MM.1S (cell line): ENCODE data around the gene INTS11.

Source experiments
- DNase-seq: peaks from one replicate; pipeline ENCODE4 v3.0.0-alpha.2; 2015
- H2AFZ ChIP-seq: fragments of 300-600 bp; sonication (generic); 2 replicates; pipeline ENCODE4 v1.6.0; 2016; ENCODE audit warnings: antibody characterized with exemption, low read length
- H3F3A ChIP-seq: fragments of 300-600 bp; sonication (generic); 2 replicates; pipeline ENCODE4 v1.6.1; 2016; ENCODE audit warnings: mild to moderate bottlenecking, antibody characterized with exemption, low read length, moderate library complexity, mixed read lengths; ENCODE audit not compliant: insufficient read depth
- H3K27ac ChIP-seq: fragments of 300-600 bp; sonication (generic); 2 replicates; pipeline ENCODE4 v1.5.1; 2016; ENCODE audit warnings: mild to moderate bottlenecking, low read length
- H3K27me3 ChIP-seq: fragments of 300-600 bp; sonication (generic); replicated peaks from 2 replicates; pipeline ENCODE4 v1.6.0; 2016; ENCODE audit warnings: low read length; ENCODE audit not compliant: insufficient read depth
- H3K36me3 ChIP-seq: fragments of 300-600 bp; sonication (generic); replicated peaks from 2 replicates; pipeline ENCODE4 v1.6.1; 2016; ENCODE audit warnings: mild to moderate bottlenecking, low read length, mixed read lengths; ENCODE audit not compliant: insufficient read depth
- H3K4me1 ChIP-seq: fragments of 300-600 bp; sonication (generic); 2 replicates; pipeline ENCODE4 v1.6.1; 2016; ENCODE audit warnings: low read length, mixed read lengths
- H3K4me2 ChIP-seq: fragments of 300-600 bp; sonication (generic); 2 replicates; pipeline ENCODE4 v1.6.0; 2016; ENCODE audit warnings: low read depth, low read length
- H3K4me3 ChIP-seq: fragments of 300-600 bp; sonication (generic); 2 replicates; pipeline ENCODE4 v1.5.1; 2016; ENCODE audit warnings: low read length, mixed read lengths
- H3K79me2 ChIP-seq: fragments of 300-600 bp; sonication (generic); 2 replicates; pipeline ENCODE4 v1.6.1; 2016; ENCODE audit warnings: mixed run types, low read length, mixed read lengths
- H3K9ac ChIP-seq: fragments of 300-600 bp; sonication (generic); 2 replicates; pipeline ENCODE4 v1.6.1; 2016; ENCODE audit warnings: low read length, mixed read lengths
- H3K9me2 ChIP-seq: fragments of 300-600 bp; sonication (generic); replicated peaks from 2 replicates; pipeline ENCODE4 v1.6.1; 2016; ENCODE audit warnings: mild to moderate bottlenecking, low read length, mixed read lengths; ENCODE audit not compliant: insufficient read depth
- H3K9me3 ChIP-seq: fragments of 300-600 bp; sonication (generic); replicated peaks from 2 replicates; pipeline ENCODE4 v1.6.1; 2016; ENCODE audit warnings: mild to moderate bottlenecking, low read length, mixed read lengths; ENCODE audit not compliant: insufficient read depth
- H4K20me1 ChIP-seq: fragments of 300-600 bp; sonication (generic); 2 replicates; pipeline ENCODE4 v1.6.1; 2016; ENCODE audit warnings: mild to moderate bottlenecking, low read length, moderate library complexity, mixed read lengths; ENCODE audit not compliant: insufficient read depth
- EZH2 ChIP-seq: fragments of 300-600 bp; sonication (generic); optimal IDR thresholded peaks from 2 replicates; pipeline ENCODE3; 2017; ENCODE audit warnings: low read depth, mild to moderate bottlenecking, antibody characterized with exemption, low read length, mixed read lengths
- EZH2phosphoT487 ChIP-seq: fragments of 300-600 bp; sonication (generic); IDR thresholded peaks from 2 replicates; pipeline ENCODE4 v1.6.1; 2018; ENCODE audit warnings: antibody characterized with exemption, low read length
- TF ChIP-seq, protein P1 (sequence below): fragments of 300-600 bp; sonication (generic); IDR thresholded peaks from 2 replicates; pipeline ENCODE4 v1.5.1; 2016; ENCODE audit warnings: antibody characterized with exemption, low read length, mixed read lengths

Gene INTS11

GRCh38 chr1:1340791-1341548, 16.5 kb upstream of the INTS11 start:
- Histone ChIP-seq H3K27me3 (no peaks in the 10 kb centered on the region), H3K36me3 (no peaks in the 10 kb centered on the region), H2AFZ (no peak overlapping the region), H4K20me1 (no peaks in the 10 kb centered on the region), H3K9me3 (no peaks in the 10 kb centered on the region), H3F3A (no peaks in the 10 kb centered on the region), H3K4me2 (no peak overlapping the region), H3K79me2 (peaks cover 3% of the 10 kb centered on the region; the same call in 1 of the 2 replicates), H3K27ac (no peak overlapping the region), H3K9me2 (no peaks in the 10 kb centered on the region), H3K4me3 (no peak overlapping the region), H3K9ac (no peak overlapping the region), H3K4me1 (no peaks in the 10 kb centered on the region)
- TF ChIP-seq, protein P1, sequence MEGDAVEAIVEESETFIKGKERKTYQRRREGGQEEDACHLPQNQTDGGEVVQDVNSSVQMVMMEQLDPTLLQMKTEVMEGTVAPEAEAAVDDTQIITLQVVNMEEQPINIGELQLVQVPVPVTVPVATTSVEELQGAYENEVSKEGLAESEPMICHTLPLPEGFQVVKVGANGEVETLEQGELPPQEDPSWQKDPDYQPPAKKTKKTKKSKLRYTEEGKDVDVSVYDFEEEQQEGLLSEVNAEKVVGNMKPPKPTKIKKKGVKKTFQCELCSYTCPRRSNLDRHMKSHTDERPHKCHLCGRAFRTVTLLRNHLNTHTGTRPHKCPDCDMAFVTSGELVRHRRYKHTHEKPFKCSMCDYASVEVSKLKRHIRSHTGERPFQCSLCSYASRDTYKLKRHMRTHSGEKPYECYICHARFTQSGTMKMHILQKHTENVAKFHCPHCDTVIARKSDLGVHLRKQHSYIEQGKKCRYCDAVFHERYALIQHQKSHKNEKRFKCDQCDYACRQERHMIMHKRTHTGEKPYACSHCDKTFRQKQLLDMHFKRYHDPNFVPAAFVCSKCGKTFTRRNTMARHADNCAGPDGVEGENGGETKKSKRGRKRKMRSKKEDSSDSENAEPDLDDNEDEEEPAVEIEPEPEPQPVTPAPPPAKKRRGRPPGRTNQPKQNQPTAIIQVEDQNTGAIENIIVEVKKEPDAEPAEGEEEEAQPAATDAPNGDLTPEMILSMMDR, result no peak
- TF ChIP-seq EZH2phosphoT487 (no peak), EZH2 (no peak)
- no peak for DNase-seq

DNA sequence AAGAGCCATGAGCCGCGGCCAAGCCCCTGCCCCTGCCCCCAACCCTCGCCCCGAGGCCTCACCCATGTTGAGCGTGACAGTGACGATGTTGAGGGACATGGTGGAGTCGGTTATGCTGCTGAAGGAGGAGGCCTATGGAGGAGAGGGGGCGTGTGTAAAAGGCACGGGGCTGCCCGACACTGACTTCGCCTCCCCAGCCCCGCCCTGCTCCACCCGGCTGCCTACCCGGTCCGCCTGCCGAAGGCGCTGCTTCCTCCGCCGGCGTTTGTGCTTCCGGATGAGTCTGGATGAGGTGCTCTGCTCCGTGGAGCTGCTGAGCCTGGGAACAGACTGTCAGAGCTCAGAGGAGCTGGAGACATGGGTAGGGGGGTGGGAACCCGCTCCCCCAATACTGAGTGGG, 15.7 kb upstream of the INTS11 start:
- no peak for DNase-seq
- H3K27me3 ChIP-seq, result no peaks in the 10 kb centered on the region
- H3K9me2 ChIP-seq, result no peaks in the 10 kb centered on the region
- H3F3A ChIP-seq, result no peaks in the 10 kb centered on the region
- no peak overlapping the region for H3K4me3 ChIP-seq
- no peaks in the 10 kb centered on the region for H4K20me1 ChIP-seq
- H3K79me2 ChIP-seq, result no peaks in the 10 kb centered on the region
- H3K9ac ChIP-seq, result no peak overlapping the region
- H3K36me3 ChIP-seq, result no peaks in the 10 kb centered on the region
- H3K4me2 ChIP-seq, result no peak overlapping the region
- H3K4me1 ChIP-seq, result no peaks in the 10 kb centered on the region
- H3K27ac ChIP-seq, result no peak overlapping the region
- TF ChIP-seq, protein P1, result no peak
- TF ChIP-seq EZH2phosphoT487, result no peak
- H3K9me3 ChIP-seq, result no peaks in the 10 kb centered on the region
- no peak overlapping the region for H2AFZ ChIP-seq

DNA sequence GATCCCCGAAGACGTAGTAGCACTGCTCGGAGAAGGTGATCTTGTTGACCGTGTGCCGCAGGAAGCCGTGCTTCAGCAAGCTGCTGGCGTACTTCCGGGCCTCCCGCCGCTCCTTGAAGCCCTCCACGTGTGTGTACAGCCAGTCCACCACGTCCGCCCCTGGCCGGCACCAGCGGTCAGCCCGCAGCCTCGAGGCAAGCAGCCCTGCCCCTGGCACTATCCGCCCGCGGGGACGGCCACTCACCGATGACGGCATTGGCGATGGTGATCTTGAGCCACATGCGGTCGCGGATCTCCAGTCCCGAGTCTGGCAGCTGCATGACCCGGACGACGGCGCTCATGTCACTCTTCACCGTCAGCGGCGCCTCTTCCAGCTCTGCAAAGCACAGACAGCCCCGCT, 13.8 kb upstream of the INTS11 start:
- Histone ChIP-seq H3K27me3 (no peaks in the 10 kb centered on the region), H3K9me2 (no peaks in the 10 kb centered on the region), H3K36me3 (no peaks in the 10 kb centered on the region), H3K9ac (no peak overlapping the region), H2AFZ (no peak overlapping the region), H4K20me1 (no peaks in the 10 kb centered on the region), H3K4me1 (no peaks in the 10 kb centered on the region), H3F3A (no peaks in the 10 kb centered on the region), H3K4me2 (no peak overlapping the region), H3K9me3 (no peaks in the 10 kb centered on the region), H3K27ac (no peak overlapping the region), H3K4me3 (no peak overlapping the region), H3K79me2 (no peaks in the 10 kb centered on the region)
- TF ChIP-seq EZH2 (no peak), EZH2phosphoT487 (no peak)
- TF ChIP-seq, protein P1, result no peak
- no peak for DNase-seq
